SK-MEL-5 (cell line): ENCODE measurements around the gene CASKIN1. TPM values are rescaled to one million over a fixed set of nuclear protein-coding genes. Genes with fewer than 3 reads are reported as not detected.
"Not testable (repeated sequence)": the region's sequence is repeated elsewhere in the genome, so short reads cannot be mapped to it uniquely, and the experiment has no call there.

Source experiments
- DNase-seq: peaks from one replicate; pipeline ENCODE4 v3.0.0-alpha.2; 2016; ENCODE audit warnings: low read depth, low spot score
- in situ Hi-C: cut with HindIII; loops from 2 replicates; pipeline ENCODE4 v1.10.0; 2016; ENCODE audit warnings: low sequenced_read_pairs, high pct_unique_total_duplicates, low pct_unique_long_range_greater_than_20kb
- polyA plus RNA-seq, 2 experiments: library from polyadenylated mRNA; depleted of rRNA; stranded (reverse); fragments of >200 nt; gene quantifications; 2 replicates each; pipeline ENCODE4 v1.2.3, GENCODE V29; 2015
- total RNA-seq: library from RNA; depleted of rRNA; stranded (reverse); fragments of >200 nt; shearing (Covaris generic); gene quantifications from 2 replicates; pipeline ENCODE4 v1.2.3, GENCODE V29; 2014; rRNA removed

The CASKIN1 gene, protein sequence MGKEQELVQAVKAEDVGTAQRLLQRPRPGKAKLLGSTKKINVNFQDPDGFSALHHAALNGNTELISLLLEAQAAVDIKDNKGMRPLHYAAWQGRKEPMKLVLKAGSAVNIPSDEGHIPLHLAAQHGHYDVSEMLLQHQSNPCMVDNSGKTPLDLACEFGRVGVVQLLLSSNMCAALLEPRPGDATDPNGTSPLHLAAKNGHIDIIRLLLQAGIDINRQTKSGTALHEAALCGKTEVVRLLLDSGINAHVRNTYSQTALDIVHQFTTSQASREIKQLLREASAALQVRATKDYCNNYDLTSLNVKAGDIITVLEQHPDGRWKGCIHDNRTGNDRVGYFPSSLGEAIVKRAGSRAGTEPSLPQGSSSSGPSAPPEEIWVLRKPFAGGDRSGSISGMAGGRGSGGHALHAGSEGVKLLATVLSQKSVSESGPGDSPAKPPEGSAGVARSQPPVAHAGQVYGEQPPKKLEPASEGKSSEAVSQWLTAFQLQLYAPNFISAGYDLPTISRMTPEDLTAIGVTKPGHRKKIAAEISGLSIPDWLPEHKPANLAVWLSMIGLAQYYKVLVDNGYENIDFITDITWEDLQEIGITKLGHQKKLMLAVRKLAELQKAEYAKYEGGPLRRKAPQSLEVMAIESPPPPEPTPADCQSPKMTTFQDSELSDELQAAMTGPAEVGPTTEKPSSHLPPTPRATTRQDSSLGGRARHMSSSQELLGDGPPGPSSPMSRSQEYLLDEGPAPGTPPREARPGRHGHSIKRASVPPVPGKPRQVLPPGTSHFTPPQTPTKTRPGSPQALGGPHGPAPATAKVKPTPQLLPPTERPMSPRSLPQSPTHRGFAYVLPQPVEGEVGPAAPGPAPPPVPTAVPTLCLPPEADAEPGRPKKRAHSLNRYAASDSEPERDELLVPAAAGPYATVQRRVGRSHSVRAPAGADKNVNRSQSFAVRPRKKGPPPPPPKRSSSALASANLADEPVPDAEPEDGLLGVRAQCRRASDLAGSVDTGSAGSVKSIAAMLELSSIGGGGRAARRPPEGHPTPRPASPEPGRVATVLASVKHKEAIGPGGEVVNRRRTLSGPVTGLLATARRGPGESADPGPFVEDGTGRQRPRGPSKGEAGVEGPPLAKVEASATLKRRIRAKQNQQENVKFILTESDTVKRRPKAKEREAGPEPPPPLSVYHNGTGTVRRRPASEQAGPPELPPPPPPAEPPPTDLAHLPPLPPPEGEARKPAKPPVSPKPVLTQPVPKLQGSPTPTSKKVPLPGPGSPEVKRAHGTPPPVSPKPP (N-terminal part only)
- total RNA-seq, result 0.67 and 0.95 TPM in 2 replicates
- 1.4 TPM in 2 replicates for polyA plus RNA-seq (2015; cell fraction: cytosol; rRNA removed)
- 11.4 and 11.8 TPM in 2 replicates for polyA plus RNA-seq (2015; cell fraction: nucleus; rRNA removed)

DNA sequence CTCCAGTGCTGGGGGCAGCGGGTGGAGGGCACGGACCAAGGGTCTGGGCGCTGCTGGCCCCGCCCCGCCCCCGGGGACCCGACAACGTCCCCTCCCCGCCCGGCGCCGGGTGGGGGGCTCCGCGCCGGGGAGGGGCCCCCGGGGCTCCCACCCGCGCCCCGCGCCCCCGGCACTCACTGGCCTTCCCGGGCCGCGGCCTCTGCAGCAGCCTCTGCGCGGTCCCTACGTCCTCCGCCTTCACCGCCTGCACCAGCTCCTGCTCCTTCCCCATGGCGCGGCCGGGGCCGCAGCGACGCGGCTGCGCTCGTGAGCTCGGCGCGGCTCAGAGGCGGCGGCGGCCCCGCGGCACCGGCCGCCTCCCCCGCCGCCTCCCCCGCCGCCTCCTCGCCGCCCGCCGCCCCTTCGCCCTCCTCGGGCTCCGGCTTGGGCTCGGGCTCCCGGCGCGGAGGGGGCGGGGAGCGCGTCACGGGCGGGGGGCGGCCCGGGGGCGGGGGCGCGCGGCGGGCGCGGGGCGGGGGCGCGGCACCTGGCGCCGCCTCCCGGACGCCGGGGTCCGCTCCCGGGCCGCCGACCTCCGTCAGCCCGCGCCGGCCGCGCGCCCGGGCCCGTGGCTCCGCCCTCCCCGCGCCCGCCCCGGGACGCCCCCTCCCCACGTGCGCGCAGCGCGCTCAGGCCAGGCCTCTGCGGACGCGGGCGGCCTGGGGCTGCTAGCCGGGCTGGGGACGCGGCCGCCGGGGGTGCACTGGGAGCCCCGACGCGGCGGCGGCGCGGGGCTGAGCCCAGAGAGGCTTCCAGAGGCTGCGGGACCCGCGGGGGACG lies at the start of gene CASKIN1:
CASKIN1 (minus strand) TSS at position 444 of the 819 bp plus-strand sequence; CDS start at position 271, 173 bp downstream.
- in situ Hi-C loops, result no loop called here
- DNase-seq, result no peak

DNA sequence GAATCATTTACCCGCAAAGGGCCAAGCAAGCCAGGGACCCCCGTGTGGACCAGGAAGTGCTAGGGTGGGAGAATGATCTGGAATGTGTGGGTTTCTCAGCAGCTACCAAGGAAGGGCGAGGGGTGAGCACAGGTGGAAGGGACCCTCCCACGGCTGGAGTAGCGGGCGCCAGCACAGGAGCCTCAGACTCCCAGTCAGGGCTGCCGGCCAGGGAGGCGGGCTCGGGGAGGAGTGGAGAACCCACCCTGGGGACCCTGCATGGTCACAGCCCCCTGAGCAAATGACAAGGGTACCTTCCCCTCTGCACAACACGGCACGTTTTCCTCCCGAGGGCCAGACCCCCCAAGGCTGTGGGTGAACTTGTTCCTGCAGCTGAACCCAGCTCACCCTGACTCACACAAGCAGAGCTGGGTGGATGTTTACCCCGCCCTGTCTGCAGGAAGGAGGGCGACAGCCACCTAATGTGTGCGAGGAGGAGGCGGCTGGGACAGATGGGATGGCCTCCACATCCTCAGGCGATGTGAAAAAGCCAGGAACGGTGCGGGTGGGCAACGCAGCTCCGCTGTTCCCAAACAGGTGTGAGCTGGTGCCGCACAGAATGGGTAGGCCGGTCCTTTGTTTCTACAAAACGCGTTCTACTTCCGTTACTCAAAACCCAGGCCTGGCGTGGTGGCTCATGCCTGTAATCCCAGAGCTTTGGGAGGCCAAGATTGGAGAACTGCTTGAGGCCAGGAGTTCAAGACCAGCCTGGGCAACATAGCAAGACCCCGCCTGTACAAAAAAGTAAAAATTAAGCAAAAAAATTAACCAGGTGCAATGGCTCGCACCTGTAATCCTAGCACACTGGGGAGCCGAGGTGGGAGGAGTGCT lies 48.8 kb upstream of the CASKIN1 start:
- in situ Hi-C loops, result no loop called here
- no peak for DNase-seq

DNA sequence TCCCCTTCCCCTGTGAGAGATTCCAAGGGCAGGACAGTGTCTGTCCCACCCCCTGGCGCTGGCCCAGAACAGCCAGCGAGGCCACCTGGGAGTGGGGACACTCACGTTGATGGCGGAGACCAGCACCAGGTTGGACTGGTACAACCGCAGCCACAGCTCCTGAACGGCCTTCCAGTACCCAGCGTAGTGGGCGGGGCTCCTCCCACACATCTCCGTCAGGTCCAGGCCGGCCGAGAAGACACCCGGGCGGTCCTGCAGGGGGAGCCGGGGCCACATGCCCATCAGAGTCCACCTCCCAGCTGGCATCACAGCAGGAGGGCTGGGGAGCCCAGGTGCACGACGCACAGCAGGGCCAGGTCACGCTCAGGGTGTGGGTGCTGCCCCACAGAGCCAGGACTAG lies 47.9 kb upstream of the CASKIN1 start:
- in situ Hi-C loops, result no loop called here
- no peak for DNase-seq

DNA sequence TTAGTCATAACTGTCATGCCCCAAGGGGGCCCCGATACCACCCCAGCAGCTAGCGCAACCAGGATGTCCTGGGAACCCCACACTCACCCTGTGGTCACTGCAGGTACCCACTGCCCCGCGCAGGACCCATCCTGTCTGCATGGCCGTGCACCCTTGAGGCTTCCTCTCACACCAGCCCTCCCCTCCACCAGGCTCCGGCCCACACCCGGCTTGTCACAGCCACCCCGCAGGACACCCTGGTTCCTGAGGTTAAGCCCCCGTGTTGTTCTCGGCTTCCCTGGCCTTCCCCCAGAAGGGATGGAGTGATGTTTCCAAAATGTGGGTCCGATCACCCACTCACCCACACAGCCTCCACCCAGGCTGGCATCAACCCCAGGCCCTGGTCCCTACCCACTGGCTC lies 47.4 kb upstream of the CASKIN1 start:
- DNase-seq, result no peak
- in situ Hi-C loops, result no loop called here

DNA sequence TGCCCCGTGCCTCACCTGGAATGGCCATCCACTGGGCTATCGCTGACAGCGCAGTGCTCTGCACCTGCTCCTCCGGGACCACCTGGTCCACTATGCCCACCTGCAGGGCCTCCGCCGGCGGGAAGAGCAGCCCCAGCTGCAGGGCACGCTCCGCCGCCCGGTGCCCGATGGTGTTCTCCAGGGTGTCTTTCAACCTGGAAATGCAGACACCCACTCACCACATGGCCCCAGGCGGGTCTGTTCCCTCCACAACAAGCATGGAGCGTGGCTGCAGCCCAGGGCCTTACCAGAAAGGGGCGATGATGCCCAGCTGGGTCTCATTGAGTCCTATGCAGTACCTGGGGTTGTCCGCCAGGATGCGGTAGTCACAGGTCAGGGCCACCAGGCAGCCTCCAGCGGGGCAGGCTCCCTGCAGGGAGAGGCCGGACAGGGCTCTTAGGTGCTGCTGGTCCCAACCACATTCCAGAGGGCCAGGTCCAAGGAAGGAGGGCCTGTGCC lies 46.7 kb upstream of the CASKIN1 start:
- DNase-seq, result peak; percentile 66

DNA sequence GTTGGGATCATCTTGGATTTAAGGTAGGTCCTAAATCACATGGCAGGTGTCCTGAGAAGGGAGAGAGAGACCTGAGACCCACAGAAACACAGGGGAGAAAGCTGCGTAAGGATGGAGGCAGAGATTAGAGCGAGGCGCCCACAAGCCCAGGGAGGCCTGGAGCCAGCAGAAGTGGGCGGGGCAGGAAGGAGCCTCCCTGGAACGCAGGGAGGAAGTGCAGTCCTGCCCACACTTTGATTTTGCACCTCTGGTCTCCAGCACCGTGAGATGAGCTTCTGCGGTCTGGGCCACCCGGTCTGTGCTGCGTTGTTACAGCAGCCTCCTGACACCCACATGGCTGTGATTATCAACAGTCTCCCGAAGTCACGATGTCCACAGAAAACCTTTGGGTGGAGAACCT lies 46.2 kb upstream of the CASKIN1 start:
- no peak for DNase-seq
- in situ Hi-C loops, result no loop called here

More for the DNA sequence above, 46.7 kb upstream of the CASKIN1 start:
- in situ Hi-C loops, result no loop called here

DNA sequence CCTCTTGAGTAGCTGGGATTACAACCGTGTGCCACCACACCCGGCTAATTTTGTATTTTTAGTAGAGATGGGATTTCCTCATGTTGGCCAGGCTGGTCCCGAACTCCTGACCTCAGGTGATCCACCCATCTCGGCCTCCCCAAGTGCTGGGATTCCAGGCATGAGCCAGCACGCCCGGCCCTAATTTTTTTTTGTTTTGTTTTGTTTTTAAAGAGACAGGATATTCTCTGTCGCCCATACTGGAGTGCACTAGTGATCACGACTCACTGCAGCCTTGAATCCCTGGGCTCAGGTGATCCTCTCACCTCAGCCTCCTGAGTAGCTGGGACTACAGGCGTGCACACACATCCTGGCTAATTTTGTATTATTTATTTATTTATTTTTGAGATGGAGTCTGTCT lies 43.9 kb upstream of the CASKIN1 start:
- in situ Hi-C loops, DNase-seq: not testable (repeated sequence)

DNA sequence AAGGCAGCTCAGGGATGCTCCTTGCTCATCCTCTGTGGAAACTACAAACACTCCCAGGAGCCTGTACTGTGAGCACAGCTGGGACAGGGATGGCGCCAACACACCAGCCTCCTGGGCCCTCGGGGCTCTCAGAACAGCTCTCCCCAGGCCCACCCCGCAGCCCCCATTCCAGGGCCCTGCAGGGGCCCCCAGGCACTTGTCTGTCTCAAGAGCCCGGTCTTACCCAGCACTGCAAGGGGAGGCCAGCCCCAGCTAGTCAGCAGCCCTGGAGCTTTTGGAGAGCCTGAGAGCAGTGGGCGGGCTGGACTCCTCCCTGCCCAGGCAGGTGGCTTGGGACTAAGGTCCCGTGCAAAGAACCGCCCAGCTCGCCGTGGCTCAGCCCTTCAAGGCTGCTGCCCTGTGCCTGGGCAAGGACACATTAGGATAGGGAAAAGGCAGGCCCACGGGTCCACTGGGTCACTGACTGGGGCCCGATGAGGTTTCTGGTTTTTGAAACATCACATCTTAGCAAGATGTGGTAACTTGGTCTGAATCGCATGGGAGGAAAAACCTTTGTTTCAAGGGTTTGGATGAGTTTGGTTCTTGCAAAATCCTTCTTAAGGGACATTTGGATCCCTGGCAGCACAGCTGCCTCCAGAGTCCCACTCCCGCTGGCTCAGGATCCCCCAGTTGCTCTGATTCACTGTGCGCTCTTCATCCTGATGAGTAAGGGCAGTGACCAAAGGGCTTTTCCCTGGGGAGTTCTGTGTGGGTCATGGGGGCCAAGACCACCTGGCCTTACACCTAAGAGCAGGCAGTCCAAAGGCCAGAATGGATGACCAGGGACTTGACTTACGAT lies 42.7 kb upstream of the CASKIN1 start:
- DNase-seq, result no peak
- in situ Hi-C loops, result no loop called here

DNA sequence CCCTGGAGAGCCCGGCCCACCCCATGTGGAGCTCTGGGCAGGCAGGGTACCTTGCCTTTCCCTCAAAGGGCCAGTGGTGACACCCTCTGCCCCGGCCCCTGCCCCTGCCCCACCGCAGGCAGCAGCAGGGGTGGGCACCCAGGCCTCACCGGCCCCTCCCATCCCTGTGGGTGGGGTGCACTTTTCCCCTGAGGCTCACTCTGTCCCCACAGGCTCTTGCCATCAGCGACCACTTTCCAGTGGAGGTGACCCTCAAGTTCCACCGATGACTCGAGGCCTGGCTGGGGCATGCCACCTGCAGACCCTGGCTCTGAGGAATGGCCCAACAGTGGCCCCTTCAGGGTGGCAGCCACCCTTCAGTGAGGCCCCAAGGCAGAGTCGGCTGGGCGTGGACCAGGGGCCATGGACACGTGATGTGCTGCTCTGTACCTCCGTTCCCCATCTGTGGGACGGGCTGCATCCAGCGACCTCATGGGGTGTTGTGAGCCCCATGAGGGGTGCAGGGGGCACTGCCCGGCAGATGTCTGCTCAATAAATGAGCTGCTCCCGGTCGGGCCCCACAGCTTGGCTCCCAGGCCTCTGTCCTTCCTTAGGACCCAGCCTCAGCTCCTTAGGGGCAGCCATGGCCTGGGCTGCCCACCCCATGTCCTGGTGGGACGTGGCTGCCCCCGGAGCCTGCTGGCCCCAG lies 41.9 kb upstream of the CASKIN1 start:
- DNase-seq, result no peak
- in situ Hi-C loops, result no loop called here

DNA sequence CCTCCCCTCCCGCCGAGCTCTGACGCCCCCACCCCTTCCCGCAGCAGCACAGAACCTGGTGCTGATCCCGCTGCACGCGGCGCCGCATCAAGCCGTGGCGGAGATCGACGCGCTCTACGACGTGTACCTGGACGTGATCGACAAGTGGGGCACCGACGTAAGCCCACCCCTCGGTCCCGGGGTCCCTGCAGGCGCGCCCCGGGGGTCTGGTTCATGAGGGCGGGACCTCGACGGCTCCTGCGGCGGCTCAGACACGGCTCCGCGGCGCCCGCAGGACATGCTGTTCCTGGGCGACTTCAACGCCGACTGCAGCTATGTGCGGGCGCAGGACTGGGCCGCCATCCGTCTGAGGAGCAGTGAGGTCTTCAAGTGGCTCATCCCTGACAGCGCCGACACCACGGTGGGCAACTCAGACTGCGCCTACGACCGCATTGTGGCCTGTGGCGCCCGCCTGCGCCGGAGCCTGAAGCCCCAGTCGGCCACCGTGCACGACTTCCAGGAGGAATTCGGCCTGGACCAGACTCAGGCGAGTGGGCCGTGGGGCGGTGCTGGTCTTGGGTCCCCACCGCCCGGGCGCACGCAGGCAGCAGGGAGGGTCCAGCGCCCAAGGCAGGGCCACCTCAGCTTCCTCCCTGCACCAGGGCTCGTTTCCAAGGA lies 41.2 kb upstream of the CASKIN1 start:
- DNase-seq, result no peak
- in situ Hi-C loops, result no loop called here

DNA sequence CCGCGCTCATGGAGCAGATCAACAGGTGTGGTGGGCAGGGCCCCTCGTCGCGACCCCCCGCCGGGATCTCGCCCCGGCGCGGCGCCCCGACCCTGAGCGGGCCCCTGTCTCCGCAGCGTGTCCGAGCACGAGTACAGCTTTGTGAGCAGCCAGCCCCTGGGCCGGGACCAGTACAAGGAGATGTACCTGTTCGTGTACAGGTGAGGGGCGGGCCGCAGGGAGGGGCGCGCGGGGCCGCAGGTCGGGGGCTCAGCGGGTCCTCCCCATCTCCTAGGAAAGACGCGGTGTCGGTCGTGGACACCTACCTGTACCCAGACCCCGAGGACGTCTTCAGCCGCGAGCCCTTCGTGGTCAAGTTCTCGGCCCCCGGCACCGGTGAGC lies 40.7 kb upstream of the CASKIN1 start:
- in situ Hi-C loops, result no loop called here
- DNase-seq, result no peak

DNA sequence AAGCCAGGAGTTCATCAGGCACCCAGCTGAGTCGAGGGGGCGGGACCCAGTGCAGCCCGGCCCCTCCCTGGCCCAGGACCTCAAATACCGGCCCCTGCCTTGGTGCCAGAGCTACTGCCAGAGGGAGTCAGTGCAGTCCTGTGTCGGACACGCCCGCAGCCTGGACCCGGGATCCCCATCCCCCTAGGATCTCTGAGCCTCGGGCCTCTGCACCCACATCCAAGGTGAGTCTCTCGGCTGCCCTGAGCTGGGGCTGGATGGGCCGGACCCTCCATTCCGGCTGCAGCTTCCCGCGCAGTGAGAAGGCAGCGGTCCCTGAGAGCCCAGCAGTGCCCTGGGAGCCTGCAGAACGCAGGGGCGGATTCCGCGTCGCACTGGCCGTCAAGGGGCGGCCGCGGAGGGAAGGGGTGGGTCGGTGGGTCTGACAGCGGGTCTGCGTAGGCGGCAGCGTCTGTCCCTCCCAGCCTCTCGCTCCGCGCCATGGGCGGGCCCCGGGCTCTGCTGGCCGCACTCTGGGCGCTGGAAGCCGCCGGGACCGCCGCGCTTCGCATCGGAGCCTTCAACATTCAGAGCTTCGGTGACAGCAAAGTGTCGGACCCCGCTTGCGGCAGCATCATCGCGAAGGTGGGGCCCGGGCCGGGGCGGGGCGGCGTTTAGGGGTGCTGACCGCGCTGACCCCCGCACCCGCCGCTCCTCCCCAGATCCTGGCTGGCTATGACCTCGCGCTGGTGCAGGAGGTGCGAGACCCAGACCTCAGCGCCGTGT lies 40.1 kb upstream of the CASKIN1 start, which contains the start of gene DNASE1L2:
DNASE1L2 (plus strand) TSS at position 108 of the 765 bp plus-strand sequence; CDS start at position 481, 373 bp downstream.
- in situ Hi-C loops, result no loop called here
- DNase-seq, result no peak

DNA sequence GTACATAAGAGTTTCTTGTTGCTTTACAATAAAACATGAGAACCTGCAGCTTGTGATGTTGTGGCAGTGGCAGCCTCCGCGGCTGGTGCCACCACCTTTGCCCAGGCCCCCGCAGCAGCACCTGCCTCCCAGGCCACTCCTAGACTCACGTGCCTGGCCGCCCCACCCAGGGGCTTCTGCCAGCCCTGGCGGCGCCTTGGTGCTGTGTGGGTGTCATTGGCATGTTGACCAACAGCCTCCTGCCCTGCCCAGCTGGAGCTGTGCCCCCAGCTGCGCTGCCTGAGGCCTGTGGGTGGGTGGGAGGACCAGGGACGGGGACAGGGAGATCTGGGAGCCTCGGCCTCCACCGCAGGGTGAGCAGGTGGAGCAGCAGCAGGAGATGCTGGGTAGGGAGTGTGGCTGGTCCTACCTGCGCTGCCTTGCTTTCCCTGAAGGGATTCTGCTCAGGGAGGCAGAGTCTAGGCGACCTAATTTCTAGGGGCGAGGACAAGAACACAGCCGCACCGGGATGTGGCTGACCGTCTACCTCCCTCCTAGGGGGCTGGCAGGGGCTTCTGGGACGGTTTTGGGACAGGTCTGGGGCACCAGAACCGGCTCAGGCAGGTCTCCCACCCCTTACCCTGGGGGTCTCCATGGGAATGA lies 39.4 kb upstream of the CASKIN1 start:
- no peak for DNase-seq
- in situ Hi-C loops, result no loop called here
